C4-2B (cell line): Measurements from ENCODE around the gene MORF4L1.
"Not testable (repeated sequence)": the region's sequence is repeated elsewhere in the genome, so short reads cannot be mapped to it uniquely, and the experiment has no call there.

ENCODE experiments used
- H3K27ac ChIP-seq: fragments of 450-650 bp; 2 replicates; pipeline ENCODE4 v1.5.1; 2017
- ZFX ChIP-seq: fragments of 450-650 bp; IDR thresholded peaks from 2 replicates; pipeline ENCODE4 v1.6.1; 2017
- TF ChIP-seq, protein P1 (sequence below): fragments of 450-650 bp; conservative IDR thresholded peaks from 2 replicates; pipeline ENCODE4 v1.5.1; 2017; ENCODE audit warnings: mild to moderate bottlenecking

The MORF4L1 gene

DNA sequence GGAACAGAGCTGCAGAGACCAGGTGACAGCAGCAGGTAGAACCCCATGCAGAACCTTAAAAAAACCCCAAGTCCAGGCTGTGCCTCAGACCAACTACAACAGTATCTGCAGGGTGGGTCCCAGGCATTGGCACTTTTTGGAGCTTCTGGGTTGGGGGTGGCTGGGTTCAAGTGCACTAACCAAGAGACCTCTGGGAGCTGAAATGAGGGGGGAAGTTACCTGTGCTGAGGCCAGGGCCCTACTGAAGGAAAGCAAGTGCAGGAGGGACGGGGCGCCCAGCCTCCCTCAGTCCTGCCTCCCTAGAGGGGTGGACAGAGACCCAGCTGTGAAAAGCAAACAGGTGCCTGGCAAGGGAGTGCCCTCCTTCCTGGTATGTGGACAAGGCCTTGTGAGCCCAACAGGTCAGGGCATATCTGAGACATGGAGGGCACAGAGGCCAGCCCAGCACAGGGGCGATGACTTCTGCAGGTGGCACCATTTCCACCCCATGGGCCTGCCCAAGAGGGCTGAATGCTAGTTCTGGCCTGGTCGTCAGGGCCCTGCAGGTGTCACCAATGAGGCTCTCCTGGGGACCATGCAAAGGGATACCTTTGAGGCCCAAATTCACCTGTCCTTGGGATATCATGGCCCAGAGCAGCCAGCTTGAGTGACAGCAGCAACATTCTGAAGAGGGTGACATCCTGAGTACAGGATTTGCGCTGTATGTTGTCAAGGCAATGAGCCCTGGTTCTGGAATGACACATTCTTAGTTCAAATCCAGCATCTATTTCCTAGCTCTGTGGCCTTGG is 53.5 kb downstream of the MORF4L1 start:
- TF ChIP-seq, protein P1, sequence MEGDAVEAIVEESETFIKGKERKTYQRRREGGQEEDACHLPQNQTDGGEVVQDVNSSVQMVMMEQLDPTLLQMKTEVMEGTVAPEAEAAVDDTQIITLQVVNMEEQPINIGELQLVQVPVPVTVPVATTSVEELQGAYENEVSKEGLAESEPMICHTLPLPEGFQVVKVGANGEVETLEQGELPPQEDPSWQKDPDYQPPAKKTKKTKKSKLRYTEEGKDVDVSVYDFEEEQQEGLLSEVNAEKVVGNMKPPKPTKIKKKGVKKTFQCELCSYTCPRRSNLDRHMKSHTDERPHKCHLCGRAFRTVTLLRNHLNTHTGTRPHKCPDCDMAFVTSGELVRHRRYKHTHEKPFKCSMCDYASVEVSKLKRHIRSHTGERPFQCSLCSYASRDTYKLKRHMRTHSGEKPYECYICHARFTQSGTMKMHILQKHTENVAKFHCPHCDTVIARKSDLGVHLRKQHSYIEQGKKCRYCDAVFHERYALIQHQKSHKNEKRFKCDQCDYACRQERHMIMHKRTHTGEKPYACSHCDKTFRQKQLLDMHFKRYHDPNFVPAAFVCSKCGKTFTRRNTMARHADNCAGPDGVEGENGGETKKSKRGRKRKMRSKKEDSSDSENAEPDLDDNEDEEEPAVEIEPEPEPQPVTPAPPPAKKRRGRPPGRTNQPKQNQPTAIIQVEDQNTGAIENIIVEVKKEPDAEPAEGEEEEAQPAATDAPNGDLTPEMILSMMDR, result no peak
- no peak for TF ChIP-seq ZFX
- no peak overlapping the region for H3K27ac ChIP-seq

DNA sequence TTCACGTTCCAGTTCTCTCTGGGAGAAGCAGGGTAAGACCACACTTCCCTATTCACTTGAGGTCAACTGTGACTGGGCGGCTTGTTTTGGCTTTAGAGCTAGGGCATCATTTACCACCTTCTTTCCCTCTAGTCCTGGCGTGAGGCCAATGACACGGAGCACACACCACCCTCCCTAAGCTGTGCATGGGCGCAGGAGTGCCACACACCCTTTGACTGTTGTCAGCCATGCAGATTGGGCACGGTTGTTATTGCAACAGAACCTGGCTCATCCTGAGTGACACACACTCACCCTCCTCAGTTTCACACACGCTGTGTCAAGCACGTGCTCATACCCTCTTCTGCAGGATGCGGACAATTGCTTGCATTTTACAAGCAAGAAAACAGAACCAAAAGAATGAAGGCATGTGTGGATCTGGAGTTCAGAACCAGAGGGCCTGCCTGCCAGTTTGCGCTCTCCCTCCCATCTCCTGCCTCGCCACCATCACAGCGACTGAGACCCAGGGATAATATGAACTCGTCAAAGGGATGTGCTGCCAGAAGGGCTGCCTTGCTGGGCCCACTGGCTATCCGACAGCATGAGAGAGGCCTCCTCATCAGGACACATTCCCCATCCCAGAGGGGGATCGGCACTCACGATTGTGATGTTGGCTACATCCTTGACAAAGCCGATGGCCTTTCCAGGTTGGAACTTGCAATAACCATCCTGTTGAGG is 54.5 kb downstream of the MORF4L1 start:
- TF ChIP-seq, protein P1, result no peak
- no peak for TF ChIP-seq ZFX
- no peak overlapping the region for H3K27ac ChIP-seq

DNA sequence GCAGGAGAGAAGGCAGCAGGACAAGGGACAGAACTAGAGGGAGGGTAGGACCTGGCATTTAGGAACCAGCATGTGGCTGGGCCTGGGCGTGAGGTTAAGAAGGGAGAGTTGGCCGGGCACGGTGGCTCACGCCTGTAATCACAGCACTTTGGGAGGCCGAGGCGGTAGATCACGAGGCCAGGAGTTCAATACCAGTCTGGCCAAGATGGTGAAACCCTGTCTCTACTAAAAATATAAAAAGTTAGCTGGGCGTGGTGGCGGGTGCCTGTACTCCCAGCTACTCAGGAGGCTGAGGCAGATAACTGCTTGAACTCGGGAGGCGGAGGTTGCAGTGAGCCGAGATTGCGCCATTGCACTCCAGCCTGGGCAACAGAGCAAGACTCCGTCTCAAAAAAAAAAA is 55.5 kb downstream of the MORF4L1 start:
- not testable (repeated sequence) for H3K27ac ChIP-seq

DNA sequence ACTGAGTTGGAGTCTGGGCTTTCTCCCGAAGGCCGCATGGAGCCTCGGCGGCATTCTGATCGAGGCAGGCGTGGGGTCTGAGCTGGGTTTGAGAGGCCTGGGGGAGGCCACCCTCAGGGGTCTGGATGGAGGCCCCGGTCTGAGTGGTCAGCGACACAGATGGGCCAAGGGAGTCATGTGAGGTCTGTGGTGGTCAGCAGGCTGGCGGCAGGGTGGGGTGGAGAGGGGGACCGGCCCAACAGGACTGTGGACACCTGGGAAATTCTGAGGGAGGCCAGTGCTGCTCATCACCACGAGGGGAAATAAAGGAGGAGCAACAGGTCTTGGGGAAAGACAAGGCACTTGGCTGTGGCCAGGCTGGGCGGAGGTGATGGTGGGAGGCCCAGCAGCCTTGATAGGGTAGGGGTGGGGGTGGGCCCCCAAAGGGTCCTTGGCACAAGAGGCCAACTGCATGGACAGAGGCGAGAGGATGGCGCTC is 56.0 kb downstream of the MORF4L1 start:
- H3K27ac ChIP-seq, result peak overlapping the region; percentile 86; the same call in 1 of the 2 replicates
- TF ChIP-seq, protein P1, result no peak
- no peak for TF ChIP-seq ZFX

DNA sequence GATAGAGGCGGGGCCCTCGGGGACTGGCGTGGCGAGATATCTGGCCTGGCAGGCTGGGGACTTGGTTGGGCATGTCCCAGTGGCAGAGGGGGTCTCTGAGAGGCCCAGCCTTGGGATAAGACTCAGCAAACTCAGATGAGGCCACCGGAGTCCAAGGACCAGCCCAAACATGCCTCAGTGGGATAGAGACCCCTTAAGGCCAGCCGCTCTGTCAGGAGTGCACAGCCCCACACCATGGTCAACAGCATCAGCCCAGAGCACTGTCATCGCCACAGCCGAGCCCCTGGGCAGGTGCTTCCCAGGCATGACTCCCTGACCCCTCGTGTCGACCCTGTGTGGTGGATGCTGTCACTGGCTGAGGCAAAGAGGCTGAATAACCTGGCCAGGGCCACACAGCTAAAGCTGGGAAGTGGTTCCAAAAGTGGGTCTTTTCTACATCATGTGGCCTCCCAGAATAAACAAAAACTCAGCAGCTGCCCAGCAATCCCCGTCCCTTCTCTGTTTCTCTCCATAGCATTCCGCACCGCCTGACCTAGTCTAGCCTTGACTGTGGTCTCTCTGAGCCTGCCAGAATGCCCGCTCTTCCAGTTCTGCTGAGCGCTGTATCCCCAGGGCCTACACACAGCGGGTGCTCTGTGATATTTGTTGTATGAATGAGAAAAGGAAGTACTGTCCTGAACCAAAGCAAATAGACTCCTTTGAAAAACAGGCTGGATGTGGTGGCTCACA is 57.0 kb downstream of the MORF4L1 start:
- H3K27ac ChIP-seq, result peak overlapping the region; percentile 86
- TF ChIP-seq, protein P1, result no peak
- TF ChIP-seq ZFX, result no peak

DNA sequence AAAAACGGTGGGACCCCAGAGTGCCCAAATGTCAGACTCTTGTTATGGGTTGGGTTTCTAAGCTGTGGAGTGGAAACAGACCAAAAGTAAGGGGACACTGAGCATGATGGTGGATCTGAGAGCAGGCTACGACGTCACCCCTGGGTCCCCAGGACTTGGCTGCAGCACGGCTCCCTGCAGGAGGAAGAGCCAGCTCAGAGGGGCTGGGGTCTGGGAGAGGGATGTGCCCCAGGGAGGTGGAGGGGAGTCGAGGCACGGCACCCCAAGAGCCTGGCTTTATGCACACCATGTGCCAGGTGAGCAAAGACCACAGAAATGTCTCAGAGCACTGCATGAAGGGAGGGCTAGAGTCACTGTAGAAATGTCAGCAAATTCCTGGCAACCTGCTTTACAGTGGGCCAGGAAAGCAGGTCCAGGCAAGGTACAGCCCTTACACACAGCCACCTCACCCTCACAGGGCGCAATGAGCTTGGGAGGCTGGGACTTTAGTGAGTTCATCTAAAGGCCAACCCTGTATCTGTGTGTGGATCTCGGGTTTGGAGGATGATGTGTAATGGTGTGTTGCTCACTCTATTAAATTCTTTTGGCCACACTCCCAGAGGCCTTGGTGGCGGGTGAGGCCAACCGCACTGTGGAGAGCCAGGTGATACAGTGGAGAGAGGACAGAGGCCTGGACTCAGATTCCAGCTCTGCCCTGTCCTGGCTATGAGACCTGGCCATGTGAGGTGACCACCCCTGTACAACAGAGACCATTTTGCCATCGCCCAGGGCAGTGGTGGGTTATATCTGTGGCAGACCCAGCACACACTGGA is 58.1 kb downstream of the MORF4L1 start:
- peak overlapping the region; percentile 86 for H3K27ac ChIP-seq
- TF ChIP-seq, protein P1, result no peak
- TF ChIP-seq ZFX, result peak; percentile 57; the same call in 1 of the 2 replicates

DNA sequence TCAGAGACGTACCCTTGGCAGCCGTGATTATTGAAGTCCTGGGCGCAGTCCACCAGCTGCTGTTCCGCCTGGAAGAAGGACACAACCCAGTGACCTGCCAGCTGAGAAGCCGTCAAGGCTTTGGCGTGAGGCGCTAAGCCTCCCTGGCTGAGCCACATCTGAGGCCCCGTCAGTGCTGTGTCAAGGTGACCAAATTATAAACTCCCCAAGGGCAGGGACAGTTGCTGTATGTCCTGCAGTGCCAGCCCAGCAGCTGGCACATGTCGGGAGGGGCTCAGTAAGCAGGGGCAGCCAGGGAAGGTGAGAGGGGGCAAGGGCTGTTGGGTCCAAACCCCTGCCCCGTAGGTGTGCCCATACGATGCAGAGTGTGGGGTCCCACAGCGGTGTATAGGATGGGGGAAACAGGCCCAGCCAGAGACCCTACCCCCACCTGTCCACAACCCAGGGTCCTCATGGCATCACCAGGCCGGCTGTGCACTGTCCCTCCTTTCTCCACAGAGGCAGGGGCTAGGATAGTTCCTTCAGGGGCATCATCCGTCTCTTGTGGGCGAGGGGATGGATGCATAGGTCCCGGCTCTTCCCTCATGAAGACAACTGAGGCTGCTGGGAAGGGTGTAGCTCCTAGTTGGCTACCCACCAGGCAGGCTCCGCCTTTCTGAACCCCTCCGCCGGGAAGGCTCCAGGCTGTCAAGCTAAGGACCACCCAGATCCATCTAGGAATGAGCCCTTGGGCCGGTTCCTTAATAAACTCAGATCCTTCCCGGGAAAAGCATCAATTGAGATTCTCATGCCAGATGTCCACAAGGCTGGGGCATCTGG is 59.0 kb downstream of the MORF4L1 start:
- H3K27ac ChIP-seq, result peak overlapping the region; percentile 86

More for the DNA sequence above, 59.0 kb downstream of the MORF4L1 start:
- no peak; the same call in 1 of the 2 replicates for TF ChIP-seq ZFX
- TF ChIP-seq, protein P1, result no peak
